HG03558 (cell line): ENCODE data around the gene SLC44A3.
A peak's percentile ranks its signal among the peaks of the same experiment; 100 is the strongest.
"Not testable (repeated sequence)": the region's sequence is repeated elsewhere in the genome, so short reads cannot be mapped to it uniquely, and the experiment has no call there.

Experiments used
- ATAC-seq: cut with Tn5 transposase; IDR thresholded peaks from one replicate; pipeline ENCODE4 v1.9.1; 2021; ENCODE audit warnings: moderate number of reproducible peaks; ENCODE audit not compliant: unreplicated experiment; ENCODE audit errors: extremely low read depth

Gene SLC44A3

DNA sequence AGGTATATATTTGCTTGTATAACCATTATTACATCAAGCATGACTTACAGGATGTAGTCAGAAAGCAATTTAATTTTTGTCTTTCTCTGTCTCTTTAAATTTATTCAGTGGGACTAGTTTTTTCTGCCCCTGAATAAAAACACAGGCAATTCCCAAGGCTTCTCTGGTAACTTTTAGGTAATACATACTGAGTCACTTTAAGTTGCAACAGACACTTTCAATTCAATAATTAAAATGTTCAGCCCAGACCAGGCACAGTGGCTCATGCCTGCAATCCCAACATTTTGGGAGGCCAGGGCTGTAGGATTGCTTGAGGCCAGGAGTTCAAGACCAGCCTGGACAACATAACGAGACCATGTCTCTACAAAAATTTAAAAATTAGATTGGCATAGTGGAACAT is 12.3 kb downstream of the SLC44A3 start:
- no peak for ATAC-seq

- no peak for ATAC-seq
Observed at GRCh38 chr1:94832931-94833585, 12.9 kb downstream of the SLC44A3 start.

DNA sequence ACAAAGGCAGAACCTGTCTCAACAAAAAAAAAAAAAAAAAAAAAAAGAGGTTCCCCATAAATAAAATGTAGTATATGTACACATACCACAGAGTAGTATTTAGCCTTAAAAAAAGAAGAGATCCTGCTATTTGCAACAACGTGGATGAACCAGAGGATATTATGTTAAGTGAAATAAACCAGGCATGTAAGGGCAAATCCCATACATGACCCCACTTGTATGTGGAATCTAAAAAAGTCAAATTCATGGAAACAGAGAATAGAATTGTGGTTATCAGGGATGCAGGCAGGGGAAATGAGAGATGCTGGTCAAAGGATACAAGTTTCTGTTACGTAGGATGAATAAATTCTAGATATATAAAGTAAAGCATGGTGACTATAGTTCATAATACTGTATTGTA is 16.7 kb downstream of the SLC44A3 start:
- no peak for ATAC-seq

GRCh38 chr1:94840381-94840780 is 20.2 kb downstream of the SLC44A3 start:
- not testable (repeated sequence) for ATAC-seq

- no peak for ATAC-seq
Observed at GRCh38 chr1:94840808-94841207, 20.7 kb downstream of the SLC44A3 start.

DNA sequence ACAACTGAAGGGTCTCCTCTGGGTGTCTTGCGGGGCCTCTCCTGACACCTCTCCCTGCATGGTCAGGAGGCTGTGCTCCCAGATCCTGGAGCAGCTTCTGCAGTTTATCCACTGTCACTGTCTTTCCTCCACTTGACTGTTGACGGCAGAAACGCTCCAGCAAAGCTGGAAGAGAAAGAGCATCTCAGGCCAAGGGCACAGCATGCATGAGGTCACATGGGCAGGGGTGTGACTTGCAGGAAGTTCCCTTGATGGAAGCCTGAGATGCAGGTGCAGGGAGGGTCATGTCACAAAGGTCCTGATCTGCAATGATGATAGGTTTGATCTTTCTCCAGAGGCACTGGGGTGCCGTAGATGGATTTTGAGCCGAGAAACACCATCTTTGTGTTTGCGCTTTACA is 23.3 kb downstream of the SLC44A3 start:
- no peak for ATAC-seq

DNA sequence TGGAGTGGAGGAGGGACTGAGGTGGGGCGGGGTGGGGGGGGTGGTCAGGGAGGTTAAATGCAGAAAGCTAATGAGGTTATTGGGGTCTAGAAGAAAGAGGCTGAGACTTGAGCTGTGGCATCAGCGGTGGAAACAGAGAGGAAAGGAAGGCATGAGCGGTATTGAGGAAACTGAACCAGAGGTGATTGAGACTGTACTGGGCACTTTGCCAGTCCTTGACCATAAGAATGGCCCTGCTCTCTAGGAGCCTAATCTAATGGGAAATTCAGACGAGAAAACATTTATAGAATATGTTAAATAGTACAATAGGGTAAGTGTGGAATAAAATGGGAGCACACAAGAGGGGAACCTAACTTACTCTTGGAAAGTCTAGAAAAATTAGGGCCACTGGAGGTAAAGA is 23.7 kb downstream of the SLC44A3 start:
- no peak for ATAC-seq

GRCh38 chr1:94846308-94846707 is 26.2 kb downstream of the SLC44A3 start:
- ATAC-seq, result no peak

DNA sequence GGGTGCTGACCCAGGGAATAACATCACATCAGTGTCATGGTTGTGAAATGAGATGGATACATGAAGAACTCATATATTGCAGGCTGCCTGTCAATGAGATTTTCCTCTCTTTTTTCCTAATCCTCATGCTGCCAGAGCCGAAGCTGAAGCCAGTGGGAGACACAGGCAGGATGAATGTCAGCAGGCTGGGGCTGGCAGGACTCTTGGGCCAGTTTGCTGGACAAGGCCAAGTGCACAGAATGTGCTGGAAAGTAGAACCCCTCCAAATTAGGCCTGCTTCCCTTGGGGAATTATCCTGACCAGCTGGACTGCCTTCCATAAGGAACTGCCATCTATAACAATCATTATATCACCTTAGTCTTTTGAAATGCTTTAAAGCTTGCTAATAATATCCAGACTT is 31.4 kb downstream of the SLC44A3 start:
- no peak for ATAC-seq

- no peak for ATAC-seq
Observed at GRCh38 chr1:94852788-94853187, 32.6 kb downstream of the SLC44A3 start.

GRCh38 chr1:94854458-94855306 is 34.5 kb downstream of the SLC44A3 start:
- peak; percentile 98 for ATAC-seq

DNA sequence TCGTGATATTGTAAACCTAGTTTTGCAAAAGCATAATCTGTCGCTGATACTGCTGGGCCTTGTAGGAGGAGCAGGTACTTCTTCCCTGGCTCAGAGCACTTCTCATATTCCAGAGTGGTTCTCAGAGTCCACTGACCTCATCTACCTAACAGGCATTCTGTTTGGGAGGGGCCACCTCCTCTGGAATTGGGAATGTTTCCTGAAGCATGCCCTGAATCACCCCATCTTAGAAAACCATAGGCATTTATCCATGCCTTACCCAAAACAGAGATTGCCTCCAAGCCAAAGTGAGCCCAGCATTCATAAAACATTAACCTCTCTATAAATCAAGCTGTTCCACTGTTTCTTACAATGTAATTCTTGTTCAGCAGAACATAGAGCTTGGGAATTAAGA is 35.1 kb downstream of the SLC44A3 start:
- ATAC-seq, result no peak

DNA sequence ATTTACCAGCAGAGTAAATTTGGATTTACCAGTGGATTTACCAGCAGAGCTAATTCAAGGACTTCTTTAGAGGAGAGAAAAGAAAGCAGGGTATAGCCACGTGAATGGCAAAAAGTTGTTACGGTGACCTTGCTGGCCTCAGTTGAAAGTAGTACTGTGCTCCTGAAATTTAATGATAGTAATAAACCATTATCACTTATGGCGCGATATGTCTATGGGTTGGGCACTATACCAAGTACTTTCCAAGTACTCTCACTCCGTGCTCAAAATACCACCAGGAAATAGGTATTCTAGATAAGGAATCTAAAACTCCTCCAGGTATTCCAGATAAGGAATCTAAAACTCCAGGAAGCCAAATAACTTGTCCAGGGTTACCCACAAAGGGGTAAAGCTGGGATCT is 35.8 kb downstream of the SLC44A3 start:
- ATAC-seq, result no peak

DNA sequence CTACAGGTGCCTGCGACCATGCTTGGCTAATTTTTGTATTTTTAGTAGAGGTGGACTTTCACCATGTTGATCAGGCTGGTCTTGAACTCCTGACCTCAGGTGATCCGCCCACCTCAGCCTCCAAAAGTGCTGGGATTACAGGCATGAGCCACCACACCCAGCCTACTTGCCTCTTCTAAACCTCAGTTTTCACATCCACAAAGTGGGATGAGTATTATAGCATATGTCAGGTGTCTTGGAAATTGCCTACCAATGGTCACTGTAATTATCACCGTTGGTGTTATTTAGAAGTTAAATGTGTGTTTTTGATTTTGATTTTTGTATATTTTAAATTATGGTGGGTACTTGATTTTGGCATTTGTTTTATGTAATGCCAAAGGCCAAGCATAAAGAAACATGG is 36.7 kb downstream of the SLC44A3 start:
- ATAC-seq, result no peak

DNA sequence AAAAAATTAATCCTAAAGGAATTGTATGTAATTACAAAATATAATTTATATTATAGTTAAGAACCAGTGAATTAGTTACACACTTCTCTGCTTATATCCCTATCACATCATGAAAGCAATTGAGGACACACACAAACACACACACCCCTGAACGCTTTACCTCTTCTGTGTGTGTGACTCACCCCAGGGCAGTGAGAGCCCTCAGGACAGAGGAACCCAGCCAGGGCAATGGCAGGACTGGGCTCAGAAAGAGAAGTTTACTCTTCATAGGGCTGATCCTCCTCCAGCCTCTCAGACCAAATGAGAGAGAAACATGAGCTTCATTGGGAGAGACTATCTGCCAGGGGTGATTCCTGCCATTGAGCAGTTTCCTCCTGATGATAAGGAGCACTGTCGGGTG is 38.1 kb downstream of the SLC44A3 start:
- ATAC-seq, result no peak

GRCh38 chr1:94859174-94859573 is 39.0 kb downstream of the SLC44A3 start:
- ATAC-seq, result no peak

GRCh38 chr1:94862718-94863117 is 42.6 kb downstream of the SLC44A3 start:
- ATAC-seq, result no peak

- no peak for ATAC-seq
Observed at GRCh38 chr1:94863297-94863911, 43.2 kb downstream of the SLC44A3 start.

GRCh38 chr1:94863919-94864318 is 43.8 kb downstream of the SLC44A3 start:
- ATAC-seq, result no peak

DNA sequence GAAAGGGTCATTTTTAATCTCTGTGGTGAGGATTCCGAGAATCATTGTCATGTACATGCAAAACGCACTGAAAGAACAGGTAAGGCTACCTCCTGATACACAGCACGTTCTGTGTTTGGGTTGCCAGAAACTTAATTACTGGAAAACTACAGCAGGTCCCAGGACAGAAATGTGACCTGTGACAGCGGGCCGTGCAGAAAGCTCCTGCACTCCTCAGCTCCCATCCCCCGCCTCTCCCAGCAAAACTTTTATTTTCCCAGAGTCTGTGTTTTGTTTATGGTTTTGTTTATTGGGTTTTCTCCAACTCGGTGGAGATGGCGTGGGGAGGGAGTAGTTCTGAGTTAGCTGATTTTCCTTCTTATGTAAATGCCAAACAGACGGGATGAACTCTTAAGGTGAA is 44.7 kb downstream of the SLC44A3 start:
- no peak for ATAC-seq

GRCh38 chr1:94865360-94865759 is 45.2 kb downstream of the SLC44A3 start:
- no peak for ATAC-seq
